Left ventricle myocardium superior (tissue), 1 donor: ENCODE data around the gene ERC2. TPM values are rescaled to one million over a fixed set of nuclear protein-coding genes. Genes with fewer than 3 reads are reported as not detected.
A peak's percentile ranks its signal among the peaks of the same experiment; 100 is the strongest.

Source experiments
- ATAC-seq: fragments of 200-7000 bp; cut with Tn5 transposase; one replicate; pipeline ENCODE4 v1.9.1; 2020; ENCODE audit warnings: mild to moderate bottlenecking, moderate library complexity
- DNase-seq: peaks from one replicate; pipeline ENCODE4 v3.0.0-alpha.2; 2020
- intact Hi-C: fragments of 100-400 bp; cut with micrococcal nuclease; formaldehyde crosslinking; loops from one replicate; pipeline ENCODE4 v1.11.0; 2022
- total RNA-seq: library from RNA; stranded (reverse); fragmentation: NEBNext Ultra II Directional; extraction: Animal tissue kit (Norgen Biotek cat#: 25700); gene quantifications from one replicate; pipeline ENCODE4 v1.2.1, GENCODE V29; 2021
- donor health status: DM: no; HTN: yes; CAD: no; lungs with severe emphysema.

The ERC2 gene
- total RNA-seq, 1 donor from 2014 or later: 0.94 TPM

GRCh38 chr3:55484801-55485791 is 983.2 kb downstream of the ERC2 start:
- peak; percentile 78 for ATAC-seq
- intact Hi-C loops: no loop called here

GRCh38 chr3:55484191-55484689 is 984.0 kb downstream of the ERC2 start:
- intact Hi-C loops: no loop called here
- ATAC-seq: no peak
- DNase-seq: peak; percentile 33

More at GRCh38 chr3:55484801-55485791, 983.2 kb downstream of the ERC2 start:
- DNase-seq: peak; percentile 84

GRCh38 chr3:55483196-55484095 is 984.8 kb downstream of the ERC2 start:
- ATAC-seq (no peak), DNase-seq (no peak)
- intact Hi-C loops: no loop called here

- DNase-seq (no peak), ATAC-seq (no peak)
- intact Hi-C loops: no loop called here
Measured at GRCh38 chr3:55482496-55483195, 985.6 kb downstream of the ERC2 start.

GRCh38 chr3:55481744-55482495 is 986.3 kb downstream of the ERC2 start:
- DNase-seq (peak; percentile 35), ATAC-seq (no peak)
- intact Hi-C loops: no loop called here

- peak; percentile 42 for DNase-seq
- intact Hi-C loops: no loop called here
- ATAC-seq: peak; percentile 38
Measured at GRCh38 chr3:55480911-55481743, 987.1 kb downstream of the ERC2 start.

- intact Hi-C loops: no loop called here
- ATAC-seq (no peak), DNase-seq (no peak)
Measured at GRCh38 chr3:55477306-55478303, 990.7 kb downstream of the ERC2 start.

GRCh38 chr3:55476515-55476914 is 991.8 kb downstream of the ERC2 start:
- intact Hi-C loops: no loop called here
- no peak for ATAC-seq
- no peak for DNase-seq

- intact Hi-C loops: no loop called here
- ATAC-seq (no peak), DNase-seq (peak; percentile 25)
Measured at GRCh38 chr3:55474213-55474632, 994.0 kb downstream of the ERC2 start.

- ATAC-seq (no peak), DNase-seq (no peak)
- intact Hi-C loops: no loop called here
Measured at GRCh38 chr3:55473788-55474187, 994.5 kb downstream of the ERC2 start.

- peak; percentile 82 for DNase-seq
- peak; percentile 100 for ATAC-seq
- intact Hi-C loops: no loop called here
Measured at GRCh38 chr3:55471522-55472280, 996.6 kb downstream of the ERC2 start.

GRCh38 chr3:55471084-55471483 is 997.2 kb downstream of the ERC2 start:
- no peak for ATAC-seq
- no peak for DNase-seq
- intact Hi-C loops: no loop called here

- intact Hi-C loops: no loop called here
- no peak for ATAC-seq
- peak; percentile 25 for DNase-seq
Measured at GRCh38 chr3:55469957-55470526, 998.2 kb downstream of the ERC2 start.

- ATAC-seq: no peak
- intact Hi-C loops: no loop called here
- DNase-seq: no peak
Measured at GRCh38 chr3:55468251-55468650, 1000.0 kb downstream of the ERC2 start.

- DNase-seq: no peak
- intact Hi-C loops: no loop called here
- no peak for ATAC-seq
Measured at GRCh38 chr3:55467099-55467498, 1001.2 kb downstream of the ERC2 start.
